IMR-90 (cell line): ENCODE measurements around the gene CELSR1. TPM values are rescaled to one million over a fixed set of nuclear protein-coding genes. Genes with fewer than 3 reads are reported as not detected.

ENCODE experiments used
- ATAC-seq: fragments of 200-7000 bp; cut with Tn5 transposase; 2 replicates; pipeline ENCODE4 v1.9.1; 2020; ENCODE audit warnings: low read depth, mild to moderate bottlenecking, moderate library complexity
- BruUV-seq: library from RNA; stranded (reverse); fragments of 400-500 nt; replicated peaks from 2 replicates; lab custom pipeline; 2021; lab: Mats Ljungman, UMichigan
- CTCF ChIA-PET: fragments of 300-600 bp; formaldehyde crosslinking; extraction: SDS; loops from one replicate; lab custom pipeline; 2021; ENCODE audit warnings: antibody characterized with exemption; lab: Yijun Ruan, JAX
- POLR2A ChIA-PET: fragments of 300-600 bp; sonication (Branson Sonifier 250); formaldehyde crosslinking; loops from one replicate; lab custom pipeline; 2022; ENCODE audit warnings: antibody characterized with exemption; ENCODE audit not compliant: unreplicated experiment; lab: Charles Lee
- DNase-seq: peaks from one replicate; pipeline ENCODE4 v3.0.0; 2013
- H2AFZ ChIP-seq: replicated peaks from 2 replicates; pipeline ENCODE3; 2013; ENCODE audit warnings: low read length, mild to moderate bottlenecking; ENCODE audit not compliant: poor library complexity
- H2AK5ac ChIP-seq: 2 replicates; pipeline ENCODE4 v1.6.1; 2013; ENCODE audit warnings: low read depth, low read length, inconsistent platforms
- H2AK9ac ChIP-seq: replicated peaks from 2 replicates; pipeline ENCODE3; 2013; ENCODE audit warnings: mild to moderate bottlenecking, low read depth, low read length, moderate library complexity; ENCODE audit not compliant: poor library complexity
- H2BK120ac ChIP-seq: 2 replicates; pipeline ENCODE4 v1.6.1; 2013; ENCODE audit warnings: low read depth, low read length, inconsistent platforms
- H2BK15ac ChIP-seq: 3 replicates; pipeline ENCODE4 v1.6.1; 2013; ENCODE audit warnings: low read depth, low read length, inconsistent platforms
- H2BK20ac ChIP-seq: 2 replicates; pipeline ENCODE4 v1.6.1; 2013; ENCODE audit warnings: low read depth, mild to moderate bottlenecking, inconsistent platforms, low read length, moderate library complexity
- H2BK5ac ChIP-seq: 2 replicates; pipeline ENCODE4 v1.6.1; 2013; ENCODE audit warnings: mild to moderate bottlenecking, low read depth, low read length, inconsistent platforms; ENCODE audit not compliant: poor library complexity, severe bottlenecking
- H3K14ac ChIP-seq: replicated peaks from 2 replicates; pipeline ENCODE4 v1.6.1; 2013; ENCODE audit warnings: low read depth, low read length, inconsistent platforms
- H3K18ac ChIP-seq: 2 replicates; pipeline ENCODE4 v1.6.1; 2013; ENCODE audit warnings: low read depth, low read length, control low read depth
- H3K23ac ChIP-seq: 2 replicates; pipeline ENCODE4 v1.6.1; 2013; ENCODE audit warnings: low read depth, low read length, inconsistent platforms
- H3K27ac ChIP-seq: 2 replicates; pipeline ENCODE4 v1.5.1; 2013; ENCODE audit warnings: mild to moderate bottlenecking, control low read depth, low read length; ENCODE audit not compliant: insufficient read depth
- H3K27me3 ChIP-seq: 2 replicates; pipeline ENCODE4 v1.6.1; 2013; ENCODE audit warnings: low read length; ENCODE audit not compliant: control insufficient read depth, insufficient read depth
- H3K36me3 ChIP-seq: 2 replicates; pipeline ENCODE4 v1.6.1; 2013; ENCODE audit warnings: low read length, mixed read lengths; ENCODE audit not compliant: control insufficient read depth, insufficient read depth
- H3K4ac ChIP-seq: 2 replicates; pipeline ENCODE4 v1.6.1; 2013; ENCODE audit warnings: low read depth, low read length, inconsistent platforms
- H3K4me1 ChIP-seq: 2 replicates; pipeline ENCODE4 v1.6.1; 2013; ENCODE audit warnings: low read length, mixed read lengths; ENCODE audit not compliant: control insufficient read depth, insufficient read depth
- H3K4me2 ChIP-seq: 2 replicates; pipeline ENCODE4 v1.6.1; 2013; ENCODE audit warnings: low read depth, mild to moderate bottlenecking, control low read depth, low read length, moderate library complexity
- H3K4me3 ChIP-seq: 2 replicates; pipeline ENCODE4 v1.5.1; 2013; ENCODE audit warnings: low read depth, mild to moderate bottlenecking, control low read depth, low read length, moderate library complexity; ENCODE audit not compliant: insufficient read depth
- H3K56ac ChIP-seq: 2 replicates; pipeline ENCODE4 v1.6.1; 2013; ENCODE audit warnings: low read length, inconsistent platforms; ENCODE audit not compliant: insufficient read depth; ENCODE audit errors: extremely low read depth
- H3K79me1 ChIP-seq, 2 experiments: 2 replicates each; pipeline ENCODE4 v1.6.1; 2013; ENCODE audit warnings: low read length in 2 of 2, inconsistent platforms in 1 of 2, low read depth in 1 of 2
- H3K9ac ChIP-seq: 2 replicates; pipeline ENCODE4 v1.6.1; 2013; ENCODE audit warnings: low read depth, low read length, control low read depth
- H3K9me1 ChIP-seq: 2 replicates; pipeline ENCODE4 v1.6.1; 2013; ENCODE audit warnings: low read length, inconsistent platforms; ENCODE audit not compliant: insufficient read depth
- H3K9me3 ChIP-seq: 2 replicates; pipeline ENCODE4 v1.6.1; 2013; ENCODE audit warnings: low read length; ENCODE audit not compliant: control insufficient read depth, insufficient read depth
- H4K20me1 ChIP-seq: 2 replicates; pipeline ENCODE4 v1.6.1; 2013; ENCODE audit warnings: low read length, inconsistent platforms; ENCODE audit not compliant: insufficient read depth
- H4K5ac ChIP-seq: 2 replicates; pipeline ENCODE4 v1.6.1; 2013; ENCODE audit warnings: mild to moderate bottlenecking, low read depth, low read length, control low read depth
- H4K8ac ChIP-seq, 2 experiments: 2 replicates each; pipeline ENCODE4 v1.6.1; 2013; ENCODE audit warnings: low read depth in 2 of 2, low read length in 2 of 2, control low read depth in 1 of 2, inconsistent platforms in 1 of 2
- H4K91ac ChIP-seq: 2 replicates; pipeline ENCODE4 v1.6.1; 2013; ENCODE audit warnings: low read depth, low read length, inconsistent platforms; ENCODE audit not compliant: insufficient read depth
- BHLHE40 ChIP-seq: fragments of 150-350 bp; IDR thresholded peaks from 2 replicates; pipeline ENCODE4 v1.6.1; 2016; ENCODE audit warnings: mild to moderate bottlenecking, low read depth, low read length
- MAFK ChIP-seq: IDR thresholded peaks from 2 replicates; pipeline ENCODE4 v1.6.1; 2012; ENCODE audit warnings: low read depth, low read length, improper control_type of control experiment
- MXI1 ChIP-seq: IDR thresholded peaks from 2 replicates; pipeline ENCODE4 v1.6.1; 2012; ENCODE audit warnings: low read depth, mild to moderate bottlenecking, low read length, moderate library complexity, borderline replicate concordance
- NFE2L2 ChIP-seq: fragments of 150-350 bp; IDR thresholded peaks from 2 replicates; pipeline ENCODE4 v1.6.1; 2016; ENCODE audit warnings: low read depth, mild to moderate bottlenecking, low read length
- RCOR1 ChIP-seq: IDR thresholded peaks from 2 replicates; pipeline ENCODE4 v1.6.1; 2012; ENCODE audit warnings: mild to moderate bottlenecking, low read length, improper control_type of control experiment; ENCODE audit not compliant: insufficient replicate concordance
- RFX5 ChIP-seq: IDR thresholded peaks from 2 replicates; pipeline ENCODE4 v1.8.0; 2012; ENCODE audit warnings: low read depth, mild to moderate bottlenecking, low read length, moderate library complexity
- WGBS, 2 experiments: methylation state at CpG; one replicate each; pipeline versions ENCODE4 v1.1.5 to v1.1.7; 2013; ENCODE audit warnings: missing lambda C conversion rate in 2 of 2; ENCODE audit not compliant: insufficient read length in 1 of 2; ENCODE audit errors: extremely low coverage in 2 of 2; 5-methylcytosine and 5-hydroxymethylcytosine counted together
- dilution Hi-C: fragments of 300-500 bp; cut with HindIII; formaldehyde crosslinking; loops from one replicate; pipeline ENCODE4 v1.14.3; 2018; ENCODE audit warnings: low sequenced_read_pairs; ENCODE audit not compliant: unreplicated experiment
- in situ Hi-C: fragments of 300-500 bp; cut with MboI; formaldehyde crosslinking; loops from 3 replicates; pipeline ENCODE4 v1.14.3; 2019; ENCODE audit warnings: low sequenced_read_pairs, inconsistent platforms, mixed read lengths
- intact Hi-C: fragments of 100-400 bp; cut with micrococcal nuclease; formaldehyde crosslinking; loops from 2 replicates; pipeline ENCODE4 v1.10.0; 2022
- polyA plus RNA-seq, 3 experiments: library from polyadenylated mRNA; depleted of rRNA; stranded (reverse); fragments of >200 nt; gene quantifications; 2 replicates each; pipeline ENCODE4 v1.2.3, GENCODE V29; 2012; ENCODE audit warnings: low replicate concordance in 1 of 3
- total RNA-seq: library from RNA; depleted of rRNA; stranded (reverse); fragments of >200 nt; gene quantifications from 2 replicates; pipeline ENCODE4 v1.2.3, GENCODE V29; 2012
- TF ChIP-seq, protein P1 (sequence below): fragments of 150-350 bp; IDR thresholded peaks from 2 replicates; pipeline ENCODE4 v1.6.1; 2016; ENCODE audit warnings: low read depth, mild to moderate bottlenecking, low read length, moderate library complexity, borderline replicate concordance

The CELSR1 gene
- total and polyA plus RNA-seq, 2 of the 4 experiments (the other 2 are of a cell fraction) = 0.36 to 0.82 TPM

DNA sequence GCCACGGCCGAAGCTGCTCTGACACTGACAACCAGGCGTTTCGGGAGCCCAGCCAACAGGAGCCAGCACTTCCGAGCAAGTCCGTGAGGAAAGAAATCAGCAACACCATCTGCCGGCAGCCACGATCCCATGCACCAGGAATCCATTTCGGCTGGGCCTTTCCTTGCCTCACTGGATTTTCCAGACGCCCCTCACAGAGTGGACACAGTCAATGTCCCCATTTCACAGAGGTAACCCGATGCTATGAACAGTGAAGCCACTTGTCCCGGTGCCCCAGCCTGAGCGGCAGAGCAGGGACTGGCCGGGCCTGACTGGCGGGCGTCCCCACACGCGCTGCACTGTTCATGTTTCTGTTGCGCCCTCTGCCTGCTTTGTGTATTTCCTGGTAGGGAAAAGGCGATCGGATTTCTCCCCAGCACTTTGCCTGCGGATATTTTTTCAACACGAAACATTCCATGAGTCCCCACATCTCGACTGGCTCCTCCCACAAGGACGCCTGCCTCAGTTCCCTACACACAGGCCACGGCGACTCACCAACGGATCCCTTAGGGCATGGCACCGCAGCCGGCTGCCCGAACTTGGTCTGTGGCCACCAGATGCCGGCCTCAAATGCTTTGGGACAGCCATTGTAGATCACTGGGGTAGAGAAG, 146.6 kb downstream of the CELSR1 start (continued):
- TF ChIP-seq, protein P1, sequence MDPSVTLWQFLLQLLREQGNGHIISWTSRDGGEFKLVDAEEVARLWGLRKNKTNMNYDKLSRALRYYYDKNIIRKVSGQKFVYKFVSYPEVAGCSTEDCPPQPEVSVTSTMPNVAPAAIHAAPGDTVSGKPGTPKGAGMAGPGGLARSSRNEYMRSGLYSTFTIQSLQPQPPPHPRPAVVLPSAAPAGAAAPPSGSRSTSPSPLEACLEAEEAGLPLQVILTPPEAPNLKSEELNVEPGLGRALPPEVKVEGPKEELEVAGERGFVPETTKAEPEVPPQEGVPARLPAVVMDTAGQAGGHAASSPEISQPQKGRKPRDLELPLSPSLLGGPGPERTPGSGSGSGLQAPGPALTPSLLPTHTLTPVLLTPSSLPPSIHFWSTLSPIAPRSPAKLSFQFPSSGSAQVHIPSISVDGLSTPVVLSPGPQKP = no peak

GRCh38 chr22:46390105-46390651, 147.2 kb downstream of the CELSR1 start:
- intact Hi-C loops (loop anchor here (10.0 kb wide), 1 partner anchor 135 kb away; no protein-coding TSS in a partner anchor), dilution Hi-C loops (no loop called here), in situ Hi-C loops (no loop called here)
- H2AK9ac ChIP-seq = no peak overlapping the region
- ChIA-PET CTCF (interaction anchor here (1.7 kb wide), 1 partner anchor 22 kb away, joined by 10 read pairs; no protein-coding TSS in a partner anchor), POLR2A (no interaction called here)
- H3K36me3 ChIP-seq = no peaks in the 10 kb centered on the region
- no peak overlapping the region for H3K9ac ChIP-seq
- no peak overlapping the region for H3K4me2 ChIP-seq
- H3K18ac ChIP-seq = no peak overlapping the region
- no peaks in the 10 kb centered on the region for H3K4me1 ChIP-seq
- H3K14ac ChIP-seq = no peak overlapping the region
- H3K9me1 ChIP-seq = no peaks in the 10 kb centered on the region
- H3K27me3 ChIP-seq = no peaks in the 10 kb centered on the region; the same call in 1 of the 2 replicates
- H2BK15ac ChIP-seq = no peak overlapping the region
- H3K23ac ChIP-seq = no peak overlapping the region
- TF ChIP-seq MAFK (no peak), RCOR1 (no peak), RFX5 (no peak), MXI1 (no peak), BHLHE40 (no peak), NFE2L2 (no peak)
- ATAC-seq (no peak), DNase-seq (no peak)
- BruUV-seq = no TSS peak
- no peak overlapping the region for H2BK20ac ChIP-seq
- no peaks in the 10 kb centered on the region for H3K9me3 ChIP-seq
- H3K56ac ChIP-seq = peak overlapping the region; percentile 10; the same call in 1 of the 2 replicates
- no peak overlapping the region for H2BK5ac ChIP-seq
- H3K79me1 ChIP-seq = no peaks in the 10 kb centered on the region
- peak overlapping the region; percentile 85 for H2AFZ ChIP-seq
- no peak overlapping the region for H2AK5ac ChIP-seq
- H3K27ac ChIP-seq = no peak overlapping the region
- no peak overlapping the region for H4K5ac ChIP-seq
- H3K4ac ChIP-seq = no peak overlapping the region
- no peaks in the 10 kb centered on the region for H4K20me1 ChIP-seq
- H3K4me3 ChIP-seq = no peak overlapping the region
- WGBS, 2 experiments = 27% methylated on average over 4 of the region's 20 CpGs; no CpG with 5 or more reads in 1 of the 2 experiments
- H2BK120ac ChIP-seq = no peak overlapping the region
- no peak overlapping the region for H4K8ac ChIP-seq
- H4K91ac ChIP-seq = no peak overlapping the region
